ENCODE measurements around the gene TASP1. TPM values are rescaled to one million over a fixed set of nuclear protein-coding genes. Genes with fewer than 3 reads are reported as not detected.
A peak's percentile ranks its signal among the peaks of the same experiment; 100 is the strongest.
"Not testable (repeated sequence)": the region's sequence is repeated elsewhere in the genome, so short reads cannot be mapped to it uniquely, and the experiment has no call there.

Gene TASP1
- total RNA-seq (2014; rRNA removed; shearing (Covaris generic)) = 10.8 and 11.2 TPM in 2 replicates

GRCh38 chr20:13638496-13639149 is at the start of gene TASP1:
TSS of gene TASP1 (minus strand) at chr20:13638932. CDS start at chr20:13630078, 8,854 bp downstream.
- peak; percentile 97 for DNase-seq (ENCODE audit: low spot score)

- no peak for DNase-seq (ENCODE audit: low spot score)
Observed at GRCh38 chr20:13687815-13688214, 49.1 kb upstream of the TASP1 start.

GRCh38 chr20:13685623-13686022 is 46.9 kb upstream of the TASP1 start:
- DNase-seq (ENCODE audit: low spot score) = no peak

- no peak for DNase-seq (ENCODE audit: low spot score)
Observed at GRCh38 chr20:13684566-13685222, 46.0 kb upstream of the TASP1 start.

GRCh38 chr20:13683833-13684232 is 45.1 kb upstream of the TASP1 start:
- no peak for DNase-seq (ENCODE audit: low spot score)

- DNase-seq (ENCODE audit: low spot score) = no peak
Observed at GRCh38 chr20:13681248-13682125, 42.8 kb upstream of the TASP1 start.

GRCh38 chr20:13678944-13679343 is 40.2 kb upstream of the TASP1 start:
- DNase-seq (ENCODE audit: low spot score) = no peak

- no peak for DNase-seq (ENCODE audit: low spot score)
Observed at GRCh38 chr20:13677241-13677640, 38.5 kb upstream of the TASP1 start.

- no peak for DNase-seq (ENCODE audit: low spot score)
Observed at GRCh38 chr20:13676682-13677081, 38.0 kb upstream of the TASP1 start.

GRCh38 chr20:13672690-13673089 is 34.0 kb upstream of the TASP1 start:
- DNase-seq (ENCODE audit: low spot score) = no peak

- DNase-seq (ENCODE audit: low spot score) = no peak
Observed at GRCh38 chr20:13671916-13672378, 33.2 kb upstream of the TASP1 start.

- no peak for DNase-seq (ENCODE audit: low spot score)
Observed at GRCh38 chr20:13671512-13671911, 32.8 kb upstream of the TASP1 start.

GRCh38 chr20:13670160-13670559 is 31.4 kb upstream of the TASP1 start:
- no peak for DNase-seq (ENCODE audit: low spot score)

- DNase-seq (ENCODE audit: low spot score) = no peak
Observed at GRCh38 chr20:13665709-13666395, 27.1 kb upstream of the TASP1 start.

- DNase-seq (ENCODE audit: low spot score) = no peak
Observed at GRCh38 chr20:13661070-13661685, 22.4 kb upstream of the TASP1 start.

GRCh38 chr20:13659288-13659687 is 20.6 kb upstream of the TASP1 start:
- DNase-seq (ENCODE audit: low spot score) = no peak

- not testable (repeated sequence) for DNase-seq (ENCODE audit: low spot score)
Observed at GRCh38 chr20:13658060-13658459, 19.3 kb upstream of the TASP1 start.

GRCh38 chr20:13656721-13657368 is 18.1 kb upstream of the TASP1 start:
- no peak for DNase-seq (ENCODE audit: low spot score)

- no peak for DNase-seq (ENCODE audit: low spot score)
Observed at GRCh38 chr20:13654463-13655023, 15.8 kb upstream of the TASP1 start.

GRCh38 chr20:13650474-13650873 is 11.7 kb upstream of the TASP1 start:
- no peak for DNase-seq (ENCODE audit: low spot score)

All from H4 (cell line).